GOT3 (cell line): ENCODE results near the gene ATP8A1.

Experiments
- DNase-seq: peaks from one replicate; lab custom pipeline; 2025; ENCODE audit warnings: mixed read lengths; lab: John Stamatoyannopoulos, UW

ATP8A1 gene

GRCh38 chr4:42570221-42570620 lies 86.7 kb downstream of the ATP8A1 start:
- no peak for DNase-seq

GRCh38 chr4:42568610-42569207 lies 88.2 kb downstream of the ATP8A1 start:
- DNase-seq: no peak

- no peak for DNase-seq
These were observed 90.1 kb downstream of the ATP8A1 start for GRCh38 chr4:42566835-42567234.

- no peak for DNase-seq
These were observed 94.9 kb downstream of the ATP8A1 start for GRCh38 chr4:42562016-42562415.

- DNase-seq: no peak
These were observed 95.9 kb downstream of the ATP8A1 start for GRCh38 chr4:42561031-42561430.

GRCh38 chr4:42560467-42560861 lies 96.4 kb downstream of the ATP8A1 start:
- no peak for DNase-seq

- no peak for DNase-seq
These were observed 98.7 kb downstream of the ATP8A1 start for GRCh38 chr4:42558156-42558555.

GRCh38 chr4:42555828-42556227 lies 101.1 kb downstream of the ATP8A1 start:
- no peak for DNase-seq

- no peak for DNase-seq
These were observed 102.8 kb downstream of the ATP8A1 start for GRCh38 chr4:42554072-42554471.

GRCh38 chr4:42549896-42550295 lies 107.0 kb downstream of the ATP8A1 start:
- DNase-seq: no peak

GRCh38 chr4:42547805-42548204 lies 109.1 kb downstream of the ATP8A1 start:
- no peak for DNase-seq

- DNase-seq: no peak
These were observed 113.1 kb downstream of the ATP8A1 start for GRCh38 chr4:42543762-42544161.

GRCh38 chr4:42543126-42543525 lies 113.8 kb downstream of the ATP8A1 start:
- no peak for DNase-seq

- no peak for DNase-seq
These were observed 115.3 kb downstream of the ATP8A1 start for GRCh38 chr4:42541647-42542046.

GRCh38 chr4:42533042-42533441 lies 123.9 kb downstream of the ATP8A1 start:
- DNase-seq: no peak

GRCh38 chr4:42531341-42532030 lies 125.4 kb downstream of the ATP8A1 start:
- no peak for DNase-seq

GRCh38 chr4:42523066-42523718 lies 133.7 kb downstream of the ATP8A1 start:
- DNase-seq: no peak

GRCh38 chr4:42519803-42520417 lies 137.0 kb downstream of the ATP8A1 start:
- DNase-seq: no peak

GRCh38 chr4:42515156-42515884 lies 141.6 kb downstream of the ATP8A1 start:
- DNase-seq: no peak

GRCh38 chr4:42513748-42514492 lies 143.0 kb downstream of the ATP8A1 start:
- DNase-seq: no peak

GRCh38 chr4:42512226-42512625 lies 144.7 kb downstream of the ATP8A1 start:
- DNase-seq: no peak

- DNase-seq: no peak
These were observed 146.7 kb downstream of the ATP8A1 start for GRCh38 chr4:42510225-42510624.
